NCI-H460 (cell line): Measurements from ENCODE around the gene USP34. TPM values are rescaled to one million over a fixed set of nuclear protein-coding genes. Genes with fewer than 3 reads are reported as not detected.

Experiments
- DNase-seq: peaks from one replicate; pipeline ENCODE4 v3.0.0-alpha.2; 2016; ENCODE audit warnings: low read depth; ENCODE audit errors: extremely low read depth
- total RNA-seq: library from RNA; depleted of rRNA; stranded (reverse); fragments of >200 nt; shearing (Covaris generic); gene quantifications from 2 replicates; pipeline ENCODE4 v1.2.3, GENCODE V29; 2014

USP34 gene
- total RNA-seq, 1 experiment from 2014 or later, result 107 TPM

- no peak for DNase-seq
Measured at GRCh38 chr2:61379521-61379920, 91.4 kb downstream of the USP34 start.

GRCh38 chr2:61378281-61378680, 92.6 kb downstream of the USP34 start:
- DNase-seq, result no peak

- no peak for DNase-seq
Measured at GRCh38 chr2:61377046-61377445, 93.8 kb downstream of the USP34 start.

- no peak for DNase-seq
Measured at GRCh38 chr2:61376211-61376610, 94.7 kb downstream of the USP34 start.

- no peak for DNase-seq
Measured at GRCh38 chr2:61371027-61371426, 99.9 kb downstream of the USP34 start.

- DNase-seq, result no peak
Measured at GRCh38 chr2:61368687-61369665, 101.9 kb downstream of the USP34 start.

GRCh38 chr2:61367177-61367576, 103.7 kb downstream of the USP34 start:
- no peak for DNase-seq

- no peak for DNase-seq
Measured at GRCh38 chr2:61363580-61363979, 107.3 kb downstream of the USP34 start.

GRCh38 chr2:61362873-61363272, 108.0 kb downstream of the USP34 start:
- DNase-seq, result no peak

GRCh38 chr2:61361068-61361467, 109.8 kb downstream of the USP34 start:
- DNase-seq, result no peak

GRCh38 chr2:61359058-61359457, 111.8 kb downstream of the USP34 start:
- no peak for DNase-seq

- no peak for DNase-seq
Measured at GRCh38 chr2:61357681-61358080, 113.2 kb downstream of the USP34 start.

- DNase-seq, result no peak
Measured at GRCh38 chr2:61356958-61357350, 113.9 kb downstream of the USP34 start.

GRCh38 chr2:61356261-61356957, 114.5 kb downstream of the USP34 start:
- no peak for DNase-seq

- DNase-seq, result no peak
Measured at GRCh38 chr2:61354543-61355197, 116.2 kb downstream of the USP34 start.

- no peak for DNase-seq
Measured at GRCh38 chr2:61353909-61354308, 117.0 kb downstream of the USP34 start.

GRCh38 chr2:61350777-61351176, 120.1 kb downstream of the USP34 start:
- no peak for DNase-seq

- no peak for DNase-seq
Measured at GRCh38 chr2:61343141-61343540, 127.7 kb downstream of the USP34 start.

GRCh38 chr2:61340242-61340641, 130.6 kb downstream of the USP34 start:
- DNase-seq, result peak; percentile 36

- no peak for DNase-seq
Measured at GRCh38 chr2:61338447-61338846, 132.4 kb downstream of the USP34 start.

- DNase-seq, result no peak
Measured at GRCh38 chr2:61335187-61335586, 135.7 kb downstream of the USP34 start.
